ENCODE measurements around the gene DNAJC19. TPM values are rescaled to one million over a fixed set of nuclear protein-coding genes. Genes with fewer than 3 reads are reported as not detected.
"Not testable (repeated sequence)": the region's sequence is repeated elsewhere in the genome, so short reads cannot be mapped to it uniquely, and the experiment has no call there.

Gene DNAJC19
- total RNA-seq, 4 donors from 2014 or later = 10.0 to 56.6 (median 28.8) TPM

- intact Hi-C loops (cut with DNase I) = loop anchor here (10.0 kb wide), 1 partner anchor 76 kb away; the partner anchor contains the start of gene FXR1
Observed at GRCh38 chr3:180990505-180990904, 969 bp upstream of the DNAJC19 start.

GRCh38 chr3:180987344-180987743 lies 2.2 kb downstream of the DNAJC19 start:
- TF ChIP-seq CTCF (IDR thresholded peaks at IDR 0.05) (no peak), POLR2A (IDR thresholded peaks at IDR 0.05) (no peak)
- intact Hi-C loops (cut with DNase I) = no loop called here
- H3K36me3 ChIP-seq = peaks cover 0 to 57% (median 13%) of the 10 kb centered on the region in 3 donors
- H3K4me3 ChIP-seq = no peak overlapping the region
- H3K9me3 ChIP-seq = no peaks in the 10 kb centered on the region
- H3K4me1 ChIP-seq = peaks cover 14 to 36% (median 14%) of the 10 kb centered on the region in 3 donors
- no peak for DNase-seq
- H3K27me3 ChIP-seq = no peaks in the 10 kb centered on the region
- WGBS, 2 donors = 98 to 100% methylated on average over 2 of the region's 2 CpGs
- no peak overlapping the region for H3K27ac ChIP-seq

More at GRCh38 chr3:180990505-180990904, 969 bp upstream of the DNAJC19 start:
- DNase-seq = no peak
- Histone ChIP-seq H3K36me3 (peaks cover 0 to 25% (median 13%) of the 10 kb centered on the region in 3 donors), H3K4me3 (peak overlapping the region in 3 of 4 donors; percentile 71 to 91 (median 90)), H3K27me3 (no peaks in the 10 kb centered on the region), H3K27ac (peak overlapping the region in 3 of 4 donors; percentile 92 to 94 (median 94)), H3K9me3 (no peaks in the 10 kb centered on the region), H3K4me1 (peaks cover 14 to 36% (median 14%) of the 10 kb centered on the region in 3 donors)
- TF ChIP-seq POLR2A (IDR thresholded peaks at IDR 0.05) (no peak), CTCF (IDR thresholded peaks at IDR 0.05) (no peak)
- 19 to 26% methylated on average over 2 of the region's 2 CpGs for WGBS, 2 donors

GRCh38 chr3:180986366-180986765 lies 3.2 kb downstream of the DNAJC19 start:
- H3K36me3 ChIP-seq = peaks cover 0 to 67% (median 13%) of the 10 kb centered on the region in 3 donors
- intact Hi-C loops (cut with DNase I); DNase-seq; H3K4me3 ChIP-seq; H3K27me3 ChIP-seq; H3K9me3 ChIP-seq; H3K27ac ChIP-seq: not testable (repeated sequence)
- peaks cover 14 to 36% (median 14%) of the 10 kb centered on the region in 3 donors for H3K4me1 ChIP-seq
- WGBS, 2 donors = 88 to 89% methylated on average over 10 of the region's 10 CpGs

- intact Hi-C loops (cut with DNase I) = no loop called here
- DNase-seq = no peak
- 56 to 65% methylated on average over 2 of the region's 2 CpGs for WGBS, 2 donors
- no peaks in the 10 kb centered on the region for H3K9me3 ChIP-seq
- H3K27me3 ChIP-seq = no peaks in the 10 kb centered on the region
- no peak overlapping the region for H3K4me3 ChIP-seq
- TF ChIP-seq POLR2A (IDR thresholded peaks at IDR 0.05) (no peak), CTCF (IDR thresholded peaks at IDR 0.05) (no peak)
- H3K36me3 ChIP-seq = peaks cover 0 to 93% (median 13%) of the 10 kb centered on the region in 3 donors
- no peak overlapping the region for H3K27ac ChIP-seq
- peaks cover 2 to 18% (median 3%) of the 10 kb centered on the region in 3 donors for H3K4me1 ChIP-seq
Observed at GRCh38 chr3:180983136-180983535, 6.4 kb downstream of the DNAJC19 start.

GRCh38 chr3:180981912-180982311 lies 7.6 kb downstream of the DNAJC19 start:
- Histone ChIP-seq H3K27me3 (no peaks in the 10 kb centered on the region), H3K27ac (no peak overlapping the region), H3K4me1 (peaks cover 0 to 6% (median 0%) of the 10 kb centered on the region in 3 donors), H3K36me3 (peaks cover 0 to 93% (median 9%) of the 10 kb centered on the region in 3 donors), H3K9me3 (no peaks in the 10 kb centered on the region), H3K4me3 (no peak overlapping the region)
- 96 to 98% methylated on average over 2 of the region's 2 CpGs for WGBS, 2 donors
- TF ChIP-seq CTCF (IDR thresholded peaks at IDR 0.05) (no peak), POLR2A (IDR thresholded peaks at IDR 0.05) (no peak)
- no peak for DNase-seq
- intact Hi-C loops (cut with DNase I) = no loop called here

- no peaks in the 10 kb centered on the region for H3K27me3 ChIP-seq
- no peaks in the 10 kb centered on the region for H3K9me3 ChIP-seq
- TF ChIP-seq POLR2A (IDR thresholded peaks at IDR 0.05) = no peak
- H3K4me1 ChIP-seq = no peaks in the 10 kb centered on the region
- no peak overlapping the region for H3K4me3 ChIP-seq
- intact Hi-C loops (cut with DNase I) = no loop called here
- no peak overlapping the region for H3K27ac ChIP-seq
- peaks cover 0 to 93% (median under 1%) of the 10 kb centered on the region in 3 donors for H3K36me3 ChIP-seq
- DNase-seq = no peak
Observed at GRCh38 chr3:180980611-180981010, 8.9 kb downstream of the DNAJC19 start.

Data from esophagus squamous epithelium (tissue), 5 donors.